ENCODE results near the gene THUMPD3.

DNA sequence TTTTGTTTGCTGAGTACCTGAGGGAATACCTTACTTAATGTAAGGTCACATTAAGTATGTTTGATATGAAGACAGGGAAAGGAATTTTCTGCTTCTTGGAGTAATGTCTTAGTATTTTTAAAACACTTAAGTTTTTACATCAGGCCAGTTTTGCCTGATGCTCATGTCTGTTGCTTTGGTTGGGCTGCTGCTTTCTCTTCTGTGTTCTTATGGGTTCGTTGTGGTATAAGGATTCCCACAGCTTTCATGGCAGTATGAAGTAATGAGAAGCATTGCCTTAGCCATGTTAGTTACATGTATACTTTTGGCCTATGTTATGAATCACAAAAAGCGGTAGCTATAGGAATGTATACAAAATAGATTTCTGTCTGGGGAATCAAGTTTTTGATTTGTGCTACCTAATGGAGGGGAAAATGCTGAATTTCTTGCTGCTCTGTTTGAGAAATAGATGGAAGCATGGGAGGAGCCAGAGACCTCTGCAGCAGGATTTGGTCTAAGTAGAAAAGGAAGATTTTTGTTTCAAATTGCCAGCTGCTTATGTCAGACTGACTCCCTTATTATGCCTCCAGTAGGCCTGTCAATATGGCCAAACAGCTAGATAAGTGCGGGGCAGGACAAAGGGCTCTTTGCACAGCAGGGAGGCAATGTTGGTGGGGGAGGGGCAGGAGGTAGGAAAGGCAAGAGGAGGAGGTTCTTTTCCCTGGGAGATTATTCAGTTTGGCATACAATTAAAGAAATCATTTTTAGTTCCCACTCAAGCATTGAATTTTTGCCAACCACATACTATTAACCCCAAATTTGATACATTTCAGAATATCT lies 39.8 kb downstream of the THUMPD3 start:
- TF ChIP-seq, protein P1, sequence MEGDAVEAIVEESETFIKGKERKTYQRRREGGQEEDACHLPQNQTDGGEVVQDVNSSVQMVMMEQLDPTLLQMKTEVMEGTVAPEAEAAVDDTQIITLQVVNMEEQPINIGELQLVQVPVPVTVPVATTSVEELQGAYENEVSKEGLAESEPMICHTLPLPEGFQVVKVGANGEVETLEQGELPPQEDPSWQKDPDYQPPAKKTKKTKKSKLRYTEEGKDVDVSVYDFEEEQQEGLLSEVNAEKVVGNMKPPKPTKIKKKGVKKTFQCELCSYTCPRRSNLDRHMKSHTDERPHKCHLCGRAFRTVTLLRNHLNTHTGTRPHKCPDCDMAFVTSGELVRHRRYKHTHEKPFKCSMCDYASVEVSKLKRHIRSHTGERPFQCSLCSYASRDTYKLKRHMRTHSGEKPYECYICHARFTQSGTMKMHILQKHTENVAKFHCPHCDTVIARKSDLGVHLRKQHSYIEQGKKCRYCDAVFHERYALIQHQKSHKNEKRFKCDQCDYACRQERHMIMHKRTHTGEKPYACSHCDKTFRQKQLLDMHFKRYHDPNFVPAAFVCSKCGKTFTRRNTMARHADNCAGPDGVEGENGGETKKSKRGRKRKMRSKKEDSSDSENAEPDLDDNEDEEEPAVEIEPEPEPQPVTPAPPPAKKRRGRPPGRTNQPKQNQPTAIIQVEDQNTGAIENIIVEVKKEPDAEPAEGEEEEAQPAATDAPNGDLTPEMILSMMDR (conservative IDR thresholded peaks at IDR 0.05; ENCODE audit: low read depth, low read length), result no peak
- TF ChIP-seq, protein P2, sequence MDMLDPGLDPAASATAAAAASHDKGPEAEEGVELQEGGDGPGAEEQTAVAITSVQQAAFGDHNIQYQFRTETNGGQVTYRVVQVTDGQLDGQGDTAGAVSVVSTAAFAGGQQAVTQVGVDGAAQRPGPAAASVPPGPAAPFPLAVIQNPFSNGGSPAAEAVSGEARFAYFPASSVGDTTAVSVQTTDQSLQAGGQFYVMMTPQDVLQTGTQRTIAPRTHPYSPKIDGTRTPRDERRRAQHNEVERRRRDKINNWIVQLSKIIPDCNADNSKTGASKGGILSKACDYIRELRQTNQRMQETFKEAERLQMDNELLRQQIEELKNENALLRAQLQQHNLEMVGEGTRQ (IDR thresholded peaks at IDR 0.05; ENCODE audit: low read depth, low read length), result no peak
- TF ChIP-seq CEBPB (IDR thresholded peaks at IDR 0.05; ENCODE audit: low read depth, low read length) (peak; percentile 48), POLR2A (IDR thresholded peaks at IDR 0.05; ENCODE audit: low read depth, low read length) (no peak), BHLHE40 (IDR thresholded peaks at IDR 0.05; ENCODE audit: low read depth, low read length) (no peak), RAD21 (IDR thresholded peaks at IDR 0.05; ENCODE audit: low read length) (no peak), RCOR1 (IDR thresholded peaks at IDR 0.05; ENCODE audit: insufficient replicate concordance, low read length) (no peak)
- TF ChIP-seq, protein P3, sequence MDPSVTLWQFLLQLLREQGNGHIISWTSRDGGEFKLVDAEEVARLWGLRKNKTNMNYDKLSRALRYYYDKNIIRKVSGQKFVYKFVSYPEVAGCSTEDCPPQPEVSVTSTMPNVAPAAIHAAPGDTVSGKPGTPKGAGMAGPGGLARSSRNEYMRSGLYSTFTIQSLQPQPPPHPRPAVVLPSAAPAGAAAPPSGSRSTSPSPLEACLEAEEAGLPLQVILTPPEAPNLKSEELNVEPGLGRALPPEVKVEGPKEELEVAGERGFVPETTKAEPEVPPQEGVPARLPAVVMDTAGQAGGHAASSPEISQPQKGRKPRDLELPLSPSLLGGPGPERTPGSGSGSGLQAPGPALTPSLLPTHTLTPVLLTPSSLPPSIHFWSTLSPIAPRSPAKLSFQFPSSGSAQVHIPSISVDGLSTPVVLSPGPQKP (IDR thresholded peaks at IDR 0.05; ENCODE audit: borderline replicate concordance, low read depth, low read length), result no peak

Measured in IMR-90 (cell line).